ENCODE measurements around the gene LILRA6. TPM values are rescaled to one million over a fixed set of nuclear protein-coding genes. Genes with fewer than 3 reads are reported as not detected.
A peak's percentile ranks its signal among the peaks of the same experiment; 100 is the strongest.

Gene LILRA6
- total and polyA plus RNA-seq, 2 of the 13 experiments (the other 11 are each of a cell fraction or from before 2014, with no cell fraction given), result not detected

DNA sequence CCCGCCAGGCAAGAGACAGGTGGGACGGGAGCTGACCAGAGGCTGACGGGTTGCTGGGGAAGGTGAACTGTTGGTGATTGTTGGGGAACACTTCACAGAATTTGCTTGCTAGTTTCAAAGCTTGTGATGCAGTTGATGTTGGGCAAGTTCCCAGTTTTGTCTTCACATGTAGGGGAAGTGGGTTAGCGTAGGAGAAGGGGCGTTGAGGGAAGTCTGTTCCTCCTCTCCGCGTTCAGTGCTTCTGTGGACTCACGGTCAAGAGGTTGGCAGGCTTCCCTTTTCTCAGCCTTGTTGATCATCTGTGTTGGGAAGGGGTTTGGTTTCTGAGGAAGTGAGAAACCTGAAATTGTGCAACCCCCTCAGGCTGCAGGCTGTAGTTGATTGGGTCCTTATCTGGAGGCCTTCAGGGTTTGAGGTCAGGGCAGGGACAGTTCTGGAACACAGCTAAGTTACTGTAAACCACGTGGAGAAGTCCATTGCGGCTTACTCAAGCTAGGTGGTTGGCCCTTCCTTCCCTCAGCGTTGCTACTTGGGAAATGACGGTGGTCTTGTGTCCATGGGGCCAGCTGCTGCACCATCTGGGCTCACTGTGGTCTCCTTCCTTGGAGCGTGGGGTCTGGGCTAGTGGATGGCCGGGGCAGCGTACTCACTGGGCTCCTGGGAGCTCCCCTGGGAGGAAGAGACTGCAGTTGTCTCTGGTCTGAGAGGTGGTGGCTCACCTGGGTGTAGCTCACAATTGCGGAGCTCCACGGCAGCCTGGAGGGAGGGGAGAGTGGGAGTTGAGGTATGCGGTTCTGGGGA, 34.4 kb downstream of the LILRA6 start (continued):
- TF ChIP-seq CHCHD3 (CRISPR knock-in tag; IDR thresholded peaks at IDR 0.05) (0 out of 2 replicates have a peak, but pooled peaks have one; percentile 38), NR2F1 (CRISPR knock-in tag; IDR thresholded peaks at IDR 0.05) (0 out of 4 replicates have a peak, but pooled peaks of 1 of the 2 experiments have one; percentile 14), RARA (CRISPR knock-in tag; IDR thresholded peaks at IDR 0.05) (peak; percentile 76), TBX3 (IDR thresholded peaks at IDR 0.05; ENCODE audit: borderline replicate concordance) (no peak), CEBPB (IDR thresholded peaks at IDR 0.05; ENCODE audit: borderline replicate concordance, low read depth, low read length) (peak; percentile 83; the same call in 1 of the 2 replicates), SOX13 (IDR thresholded peaks at IDR 0.05) (no peak), SOX13 (CRISPR knock-in tag; conservative IDR thresholded peaks at IDR 0.05 in 1 of 2, IDR thresholded peaks at IDR 0.05 in 1 of 2) (0 out of 4 replicates have a peak, but pooled peaks have one; percentile 13 to 58), ZNF253 (CRISPR knock-in tag; IDR thresholded peaks at IDR 0.05; ENCODE audit: borderline replicate concordance) (no peak), ONECUT2 (CRISPR knock-in tag; IDR thresholded peaks at IDR 0.05) (0 out of 2 replicates have a peak, but pooled peaks have one; percentile 34), ZBTB33 (CRISPR knock-in tag; IDR thresholded peaks at IDR 0.05) (peak; percentile 79), CBX5 (CRISPR knock-in tag; IDR thresholded peaks at IDR 0.05; ENCODE audit: borderline replicate concordance) (peak; percentile 50; the same call in 1 of the 2 replicates)
- TF ChIP-seq, protein P1, sequence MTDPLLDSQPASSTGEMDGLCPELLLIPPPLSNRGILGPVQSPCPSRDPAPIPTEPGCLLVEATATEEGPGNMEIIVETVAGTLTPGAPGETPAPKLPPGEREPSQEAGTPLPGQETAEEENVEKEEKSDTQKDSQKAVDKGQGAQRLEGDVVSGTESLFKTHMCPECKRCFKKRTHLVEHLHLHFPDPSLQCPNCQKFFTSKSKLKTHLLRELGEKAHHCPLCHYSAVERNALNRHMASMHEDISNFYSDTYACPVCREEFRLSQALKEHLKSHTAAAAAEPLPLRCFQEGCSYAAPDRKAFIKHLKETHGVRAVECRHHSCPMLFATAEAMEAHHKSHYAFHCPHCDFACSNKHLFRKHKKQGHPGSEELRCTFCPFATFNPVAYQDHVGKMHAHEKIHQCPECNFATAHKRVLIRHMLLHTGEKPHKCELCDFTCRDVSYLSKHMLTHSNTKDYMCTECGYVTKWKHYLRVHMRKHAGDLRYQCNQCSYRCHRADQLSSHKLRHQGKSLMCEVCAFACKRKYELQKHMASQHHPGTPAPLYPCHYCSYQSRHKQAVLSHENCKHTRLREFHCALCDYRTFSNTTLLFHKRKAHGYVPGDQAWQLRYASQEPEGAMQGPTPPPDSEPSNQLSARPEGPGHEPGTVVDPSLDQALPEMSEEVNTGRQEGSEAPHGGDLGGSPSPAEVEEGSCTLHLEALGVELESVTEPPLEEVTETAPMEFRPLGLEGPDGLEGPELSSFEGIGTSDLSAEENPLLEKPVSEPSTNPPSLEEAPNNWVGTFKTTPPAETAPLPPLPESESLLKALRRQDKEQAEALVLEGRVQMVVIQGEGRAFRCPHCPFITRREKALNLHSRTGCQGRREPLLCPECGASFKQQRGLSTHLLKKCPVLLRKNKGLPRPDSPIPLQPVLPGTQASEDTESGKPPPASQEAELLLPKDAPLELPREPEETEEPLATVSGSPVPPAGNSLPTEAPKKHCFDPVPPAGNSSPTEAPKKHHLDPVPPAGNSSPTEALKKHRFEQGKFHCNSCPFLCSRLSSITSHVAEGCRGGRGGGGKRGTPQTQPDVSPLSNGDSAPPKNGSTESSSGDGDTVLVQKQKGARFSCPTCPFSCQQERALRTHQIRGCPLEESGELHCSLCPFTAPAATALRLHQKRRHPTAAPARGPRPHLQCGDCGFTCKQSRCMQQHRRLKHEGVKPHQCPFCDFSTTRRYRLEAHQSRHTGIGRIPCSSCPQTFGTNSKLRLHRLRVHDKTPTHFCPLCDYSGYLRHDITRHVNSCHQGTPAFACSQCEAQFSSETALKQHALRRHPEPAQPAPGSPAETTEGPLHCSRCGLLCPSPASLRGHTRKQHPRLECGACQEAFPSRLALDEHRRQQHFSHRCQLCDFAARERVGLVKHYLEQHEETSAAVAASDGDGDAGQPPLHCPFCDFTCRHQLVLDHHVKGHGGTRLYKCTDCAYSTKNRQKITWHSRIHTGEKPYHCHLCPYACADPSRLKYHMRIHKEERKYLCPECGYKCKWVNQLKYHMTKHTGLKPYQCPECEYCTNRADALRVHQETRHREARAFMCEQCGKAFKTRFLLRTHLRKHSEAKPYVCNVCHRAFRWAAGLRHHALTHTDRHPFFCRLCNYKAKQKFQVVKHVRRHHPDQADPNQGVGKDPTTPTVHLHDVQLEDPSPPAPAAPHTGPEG (CRISPR knock-in tag; IDR thresholded peaks at IDR 0.05), result no peak
- TF ChIP-seq, protein P2, sequence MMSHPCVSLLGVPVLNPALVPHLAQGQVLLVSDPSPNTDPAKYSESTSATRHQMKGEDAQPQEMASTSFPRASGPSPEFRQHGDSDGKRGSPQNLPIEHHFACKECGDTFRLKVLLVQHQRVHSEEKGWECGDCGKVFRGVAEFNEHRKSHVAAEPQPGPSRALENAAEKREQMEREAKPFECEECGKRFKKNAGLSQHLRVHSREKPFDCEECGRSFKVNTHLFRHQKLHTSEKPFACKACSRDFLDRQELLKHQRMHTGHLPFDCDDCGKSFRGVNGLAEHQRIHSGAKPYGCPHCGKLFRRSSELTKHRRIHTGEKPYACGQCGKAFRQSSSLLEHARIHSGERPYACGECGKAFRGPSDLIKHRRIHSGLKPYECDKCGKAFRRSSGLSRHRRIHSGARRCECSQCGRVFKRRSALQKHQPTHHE (CRISPR knock-in tag; IDR thresholded peaks at IDR 0.05; ENCODE audit: borderline replicate concordance), result 0 out of 2 replicates have a peak, but pooled peaks have one; percentile 40
- TF ChIP-seq, protein P3, sequence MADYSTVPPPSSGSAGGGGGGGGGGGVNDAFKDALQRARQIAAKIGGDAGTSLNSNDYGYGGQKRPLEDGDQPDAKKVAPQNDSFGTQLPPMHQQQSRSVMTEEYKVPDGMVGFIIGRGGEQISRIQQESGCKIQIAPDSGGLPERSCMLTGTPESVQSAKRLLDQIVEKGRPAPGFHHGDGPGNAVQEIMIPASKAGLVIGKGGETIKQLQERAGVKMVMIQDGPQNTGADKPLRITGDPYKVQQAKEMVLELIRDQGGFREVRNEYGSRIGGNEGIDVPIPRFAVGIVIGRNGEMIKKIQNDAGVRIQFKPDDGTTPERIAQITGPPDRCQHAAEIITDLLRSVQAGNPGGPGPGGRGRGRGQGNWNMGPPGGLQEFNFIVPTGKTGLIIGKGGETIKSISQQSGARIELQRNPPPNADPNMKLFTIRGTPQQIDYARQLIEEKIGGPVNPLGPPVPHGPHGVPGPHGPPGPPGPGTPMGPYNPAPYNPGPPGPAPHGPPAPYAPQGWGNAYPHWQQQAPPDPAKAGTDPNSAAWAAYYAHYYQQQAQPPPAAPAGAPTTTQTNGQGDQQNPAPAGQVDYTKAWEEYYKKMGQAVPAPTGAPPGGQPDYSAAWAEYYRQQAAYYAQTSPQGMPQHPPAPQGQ (CRISPR knock-in tag; IDR thresholded peaks at IDR 0.05; ENCODE audit: borderline replicate concordance), result peak; percentile 24; the same call in 1 of the 2 replicates

Measured in HepG2 (cell line).